Measurements from ENCODE around the gene LYPLA2. TPM values are rescaled to one million over a fixed set of nuclear protein-coding genes. Genes with fewer than 3 reads are reported as not detected.
"Not testable (repeated sequence)": the region's sequence is repeated elsewhere in the genome, so short reads cannot be mapped to it uniquely, and the experiment has no call there.

The LYPLA2 gene
- total and polyA plus RNA-seq, 2 of the 4 experiments (the other 2 are of a cell fraction), result 44.3 to 78.6 TPM

DNA sequence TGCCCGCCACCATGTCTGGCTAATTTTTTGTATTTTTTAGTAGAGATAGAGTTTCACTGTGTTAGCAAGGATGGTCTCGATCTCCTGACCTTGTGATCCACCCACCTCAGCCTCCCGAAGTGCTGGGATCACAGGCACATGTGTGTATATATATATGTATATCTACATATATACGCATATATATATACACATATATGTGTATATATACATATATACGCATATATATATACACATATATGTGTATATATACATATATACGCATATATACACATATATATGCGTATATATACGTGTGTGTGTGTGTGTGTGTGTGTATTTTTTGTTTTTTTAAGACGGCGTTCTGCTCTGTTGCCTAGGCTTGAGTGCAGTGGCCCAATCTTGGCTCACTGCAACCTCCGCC is 7.8 kb upstream of the LYPLA2 start:
- H3K36me3 ChIP-seq (ENCODE audit: control insufficient read depth, insufficient read depth, low read length), result peaks cover 15% of the 10 kb centered on the region

More for the DNA sequence above, 7.8 kb upstream of the LYPLA2 start:
- DNase-seq; ATAC-seq (ENCODE audit: low read depth); H2BK15ac ChIP-seq (ENCODE audit: low read depth, low read length); H3K4ac ChIP-seq (ENCODE audit: low read depth, low read length); H2BK20ac ChIP-seq (ENCODE audit: low read depth, low read length); H3K27ac ChIP-seq (ENCODE audit: insufficient read depth, low read length); H4K5ac ChIP-seq (ENCODE audit: low read depth, low read length); H3K9me1 ChIP-seq (ENCODE audit: insufficient read depth, low read length); in situ Hi-C loops (cut with MboI; ENCODE audit: low sequenced_read_pairs); H3K27me3 ChIP-seq (ENCODE audit: control insufficient read depth, insufficient read depth, low read length); intact Hi-C loops (cut with micrococcal nuclease); H3K23ac ChIP-seq (ENCODE audit: low read depth, low read length); H2AK9ac ChIP-seq (replicated peaks; ENCODE audit: low read depth, low read length, poor library complexity); H4K91ac ChIP-seq (ENCODE audit: insufficient read depth, low read depth, low read length); H3K4me1 ChIP-seq (ENCODE audit: control insufficient read depth, insufficient read depth, low read length); H4K8ac ChIP-seq (ENCODE audit: low read depth in 2 of 2, low read length in 2 of 2); H3K14ac ChIP-seq (replicated peaks; ENCODE audit: low read depth, low read length); dilution Hi-C loops (cut with HindIII; ENCODE audit: low sequenced_read_pairs, unreplicated experiment); H3K9ac ChIP-seq (ENCODE audit: low read depth, low read length); H3K9me3 ChIP-seq (ENCODE audit: control insufficient read depth, insufficient read depth, low read length); H2AFZ ChIP-seq (replicated peaks; ENCODE audit: low read length, poor library complexity); H2AK5ac ChIP-seq (ENCODE audit: low read depth, low read length); H3K56ac ChIP-seq (ENCODE audit: extremely low read depth, insufficient read depth, low read length); H2BK5ac ChIP-seq (ENCODE audit: low read depth, low read length, poor library complexity, severe bottlenecking); BruUV-seq (replicated peaks); POLR2A ChIA-PET (ENCODE audit: unreplicated experiment); H2BK120ac ChIP-seq (ENCODE audit: low read depth, low read length); H3K4me2 ChIP-seq (ENCODE audit: low read depth, low read length); H3K4me3 ChIP-seq (ENCODE audit: insufficient read depth, low read depth, low read length); H3K18ac ChIP-seq (ENCODE audit: low read depth, low read length): not testable (repeated sequence)
- Histone ChIP-seq H4K20me1 (ENCODE audit: insufficient read depth, low read length) (peaks cover 15% of the 10 kb centered on the region; the same call in 1 of the 2 replicates), H3K79me1 (ENCODE audit: low read depth in 1 of 2, low read length in 2 of 2) (peaks cover 28 to 59% of the 10 kb centered on the region in 2 experiments)
- CTCF ChIA-PET, result interaction anchor here (0.6 to 2.3 kb wide), 2 partner anchors 11 to 120 kb away, joined by 3 to 8 read pairs; no protein-coding TSS in a partner anchor
- WGBS, 2 experiments (ENCODE audit: extremely low coverage in 2 of 2, insufficient read length in 1 of 2), result no CpG with 5 or more reads among the region's 11 CpGs

All from IMR-90 (cell line).